Measurements from ENCODE around the gene IGF2BP1.

- TF ChIP-seq EP300 (conservative IDR thresholded peaks at IDR 0.05; ENCODE audit: poor library complexity, severe bottlenecking): no peak
- TF ChIP-seq CTCF (IDR thresholded peaks at IDR 0.05; ENCODE audit: poor library complexity, severe bottlenecking): no peak
Measured at GRCh38 chr17:49078248-49078647, 81.1 kb downstream of the IGF2BP1 start.

All from neural cell (in vitro differentiated cells).